Dedifferentiated amniotic fluid mesenchymal stem cell (primary cell): ENCODE measurements around the gene MTTP.
"Not testable (repeated sequence)": the region's sequence is repeated elsewhere in the genome, so short reads cannot be mapped to it uniquely, and the experiment has no call there.

Experiments
- DNase-seq: peaks from one replicate; pipeline ENCODE4 v3.0.0-alpha.2; 2016; ENCODE audit errors: extremely low spot score

MTTP gene

GRCh38 chr4:99574530-99575324, at the start of gene MTTP:
MTTP (plus strand) TSS chr4:99574824; CDS start chr4:99574910, 86 bp downstream.
- DNase-seq = no peak

- DNase-seq = peak; percentile 74
Measured at GRCh38 chr4:99529228-99529627, 45.4 kb upstream of the MTTP start.

- DNase-seq = no peak
Measured at GRCh38 chr4:99529956-99530355, 44.7 kb upstream of the MTTP start.

- DNase-seq = not testable (repeated sequence)
Measured at GRCh38 chr4:99534699-99535098, 39.9 kb upstream of the MTTP start.

- DNase-seq = no peak
Measured at GRCh38 chr4:99536271-99536670, 38.4 kb upstream of the MTTP start.

- DNase-seq = no peak
Measured at GRCh38 chr4:99536848-99537247, 37.8 kb upstream of the MTTP start.

GRCh38 chr4:99537674-99538073, 37.0 kb upstream of the MTTP start:
- DNase-seq = no peak

- DNase-seq = no peak
Measured at GRCh38 chr4:99540277-99540939, 34.2 kb upstream of the MTTP start.

- no peak for DNase-seq
Measured at GRCh38 chr4:99552872-99553271, 21.8 kb upstream of the MTTP start.

- peak; percentile 99 for DNase-seq
Measured at GRCh38 chr4:99563310-99564186, 11.1 kb upstream of the MTTP start, which contains the start of gene TRMT10A. TRMT10A (minus strand) TSS chr4:99564039; CDS start chr4:99559338, 4,701 bp downstream.

- no peak for DNase-seq
Measured at GRCh38 chr4:99564921-99565320, 9.7 kb upstream of the MTTP start.

GRCh38 chr4:99571883-99572282, 2.7 kb upstream of the MTTP start:
- no peak for DNase-seq

- DNase-seq = no peak
Measured at GRCh38 chr4:99572527-99573240, 1.9 kb upstream of the MTTP start.

- no peak for DNase-seq
Measured at GRCh38 chr4:99573735-99574368, 772 bp upstream of the MTTP start.

GRCh38 chr4:99578714-99579113, 4.1 kb downstream of the MTTP start:
- no peak for DNase-seq

GRCh38 chr4:99585516-99585915, 10.9 kb downstream of the MTTP start:
- DNase-seq = no peak

- no peak for DNase-seq
Measured at GRCh38 chr4:99586322-99586721, 11.7 kb downstream of the MTTP start.

- DNase-seq = no peak
Measured at GRCh38 chr4:99586797-99587196, 12.2 kb downstream of the MTTP start.

GRCh38 chr4:99587309-99587708, 12.7 kb downstream of the MTTP start:
- no peak for DNase-seq

- DNase-seq = no peak
Measured at GRCh38 chr4:99587803-99588202, 13.2 kb downstream of the MTTP start.

GRCh38 chr4:99591757-99592156, 17.1 kb downstream of the MTTP start:
- DNase-seq = no peak
